K562 (cell line): ENCODE data around the gene IL13. TPM values are rescaled to one million over a fixed set of nuclear protein-coding genes. Genes with fewer than 3 reads are reported as not detected.

Experiments used
- ATAC-seq: fragments of 200-7000 bp; cut with Tn5 transposase; 3 replicates; pipeline ENCODE4 v1.9.1; 2020; ENCODE audit warnings: moderate library complexity
- BruUV-seq: library from RNA; stranded (reverse); fragments of 400-500 nt; replicated peaks from 2 replicates; lab custom pipeline; 2021; lab: Mats Ljungman, UMichigan
- CTCF ChIA-PET: fragments of 300-600 bp; formaldehyde crosslinking; extraction: SDS; loops from one replicate; lab custom pipeline; 2021; ENCODE audit warnings: low intra/inter-chr PET ratio; lab: Yijun Ruan, JAX
- POLR2A ChIA-PET: fragments of 300-600, 350-650 bp; sonication (Branson Sonifier 250); formaldehyde crosslinking; extraction: SDS; loops from one replicate; lab custom pipeline; 2021; ENCODE audit warnings: antibody characterized with exemption, inconsistent platforms; lab: Yijun Ruan, JAX
- DNase-seq, 4 experiments: peaks; one replicate each; pipeline versions ENCODE4 v3.0.0 to v3.0.0-alpha.2; 2011 to 2018; ENCODE audit warnings: low spot score in 3 of 4, mixed read lengths in 3 of 4; ENCODE audit errors: extremely low read depth in 1 of 4
- FAIRE-seq: peaks from 2 replicates; lab custom pipeline; 2011; peaks lifted over from hg19 to GRCh38; lab: Jason Lieb, UNC
- H2AFZ ChIP-seq: 2 replicates; pipeline ENCODE4 v1.6.0; 2011; ENCODE audit warnings: low read depth, low read length, control low read depth, inconsistent platforms
- H3K27ac ChIP-seq: fragments of 200-600 bp; 3 replicates; pipeline ENCODE4 v1.8.0; 2011; ENCODE audit warnings: low read depth, mild to moderate bottlenecking, control low read depth, inconsistent platforms, low read length, moderate library complexity, mixed read lengths; ENCODE audit errors: extremely low read depth
- H3K27me3 ChIP-seq, 2 experiments: fragments of 300-600 bp in 1 of 2; 2 replicates in 1 of 2; 3 replicates in 1 of 2; pipeline versions ENCODE4 v1.6.0 to v1.8.0; 2011; ENCODE audit warnings: inconsistent platforms in 2 of 2, low read length in 2 of 2, mild to moderate bottlenecking in 1 of 2, mixed read lengths in 1 of 2, moderate library complexity in 1 of 2; ENCODE audit not compliant: control insufficient read depth in 2 of 2, insufficient read depth in 2 of 2
- H3K36me3 ChIP-seq: fragments of 300-600 bp; 3 replicates; pipeline ENCODE4 v1.8.0; 2011; ENCODE audit warnings: mild to moderate bottlenecking, low read length, inconsistent platforms; ENCODE audit not compliant: control insufficient read depth, insufficient read depth
- H3K4me1 ChIP-seq, 2 experiments: fragments of 200-600 bp in 1 of 2; replicated peaks in 1 of 2; 2 replicates in 1 of 2; 3 replicates in 1 of 2; pipeline versions ENCODE4 v1.5.1 to v1.8.0; 2011; ENCODE audit warnings: inconsistent platforms in 2 of 2, low read length in 2 of 2, mild to moderate bottlenecking in 1 of 2, mixed read lengths in 1 of 2, moderate library complexity in 1 of 2; ENCODE audit not compliant: control insufficient read depth in 2 of 2, insufficient read depth in 2 of 2
- H3K4me2 ChIP-seq: 2 replicates; pipeline ENCODE4 v1.6.1; 2011; ENCODE audit warnings: low read length, control low read depth, inconsistent platforms, mixed read lengths; ENCODE audit not compliant: insufficient read depth
- H3K4me3 ChIP-seq: fragments of 200-600 bp; sonication (generic), shearing (Covaris generic); 2 replicates; pipeline ENCODE4 v1.5.1; 2016; ENCODE audit warnings: control low read depth, inconsistent platforms
- H3K79me2 ChIP-seq: fragments of 200-600 bp; 3 replicates; pipeline ENCODE4 v1.8.0; 2011; ENCODE audit warnings: low read length, inconsistent platforms; ENCODE audit not compliant: control insufficient read depth, insufficient read depth
- H3K9ac ChIP-seq, 2 experiments: 2 replicates each; pipeline versions ENCODE4 v1.6.0 to v1.6.1; 2011; ENCODE audit warnings: low read depth in 2 of 2, low read length in 2 of 2, control low read depth in 1 of 2, inconsistent platforms in 1 of 2, mild to moderate bottlenecking in 1 of 2, mixed read lengths in 1 of 2; ENCODE audit not compliant: insufficient read depth in 1 of 2
- H3K9me1 ChIP-seq: one replicate; pipeline ENCODE4 v1.6.0; 2011; ENCODE audit warnings: inconsistent platforms, mild to moderate bottlenecking, low read length, moderate library complexity; ENCODE audit not compliant: control insufficient read depth, insufficient read depth
- H3K9me3 ChIP-seq: replicated peaks from 2 replicates; pipeline ENCODE4 v1.5.1; 2011; ENCODE audit warnings: low read depth, low read length, inconsistent platforms; ENCODE audit not compliant: control insufficient read depth, insufficient read depth
- H4K20me1 ChIP-seq: replicated peaks from 2 replicates; pipeline ENCODE4 v1.6.1; 2011; ENCODE audit warnings: low read length, inconsistent platforms, mixed read lengths; ENCODE audit not compliant: control insufficient read depth, insufficient read depth
- CC2D1A ChIP-seq: fragments of 450-650 bp; IDR thresholded peaks from 2 replicates; pipeline ENCODE4 v1.6.1; 2017; ENCODE audit warnings: mild to moderate bottlenecking
- HMBOX1 ChIP-seq: sonication (generic); IDR thresholded peaks from 2 replicates; pipeline ENCODE4 v1.6.1; 2016
- KAT2B ChIP-seq: IDR thresholded peaks from one replicate; pipeline ENCODE4 v1.6.1; 2012; ENCODE audit warnings: low read depth, mild to moderate bottlenecking, control low read depth, inconsistent platforms, low read length, moderate library complexity
- MIER1 ChIP-seq: fragments of 450-650 bp; IDR thresholded peaks from 2 replicates; pipeline ENCODE4 v1.6.1; 2016; ENCODE audit warnings: antibody characterized with exemption, mild to moderate bottlenecking, low read depth
- NFIX ChIP-seq: fragments of 250-450 bp; sonication (Bioruptor Pico); IDR thresholded peaks from 2 replicates; pipeline ENCODE4 v1.4.0; 2020; ENCODE audit warnings: low read depth, mild to moderate bottlenecking, moderate library complexity
- RAD51 ChIP-seq: fragments of 450-650 bp; IDR thresholded peaks from 2 replicates; pipeline ENCODE4 v1.7.1; 2016; ENCODE audit warnings: low read depth, mild to moderate bottlenecking, borderline replicate concordance
- TBP ChIP-seq: optimal IDR thresholded peaks from 2 replicates; pipeline ENCODE3; 2011; ENCODE audit warnings: low read depth, low read length, improper control_type of control experiment
- WHSC1 ChIP-seq: IDR thresholded peaks from one replicate; pipeline ENCODE4 v1.6.1; 2012; ENCODE audit warnings: low read length, control low read depth, inconsistent platforms
- ZBTB49 ChIP-seq: sonication (generic); formaldehyde crosslinking; IDR thresholded peaks from 2 replicates; pipeline ENCODE4 v1.8.0; 2022; ENCODE audit warnings: missing genetic modification reagents, mild to moderate bottlenecking, borderline replicate concordance
- ZKSCAN1 ChIP-seq: fragments of 150-350 bp; IDR thresholded peaks from 2 replicates; pipeline ENCODE4 v1.6.1; 2016; ENCODE audit warnings: low read depth, low read length
- ZNF655 ChIP-seq: fragments of 250-450 bp; sonication (Bioruptor Pico); IDR thresholded peaks from 2 replicates; pipeline ENCODE4 v1.5.0; 2021
- ZNF764 ChIP-seq: fragments of 250-450 bp; sonication (Bioruptor Pico); IDR thresholded peaks from 2 replicates; pipeline ENCODE4 v1.4.0; 2020; ENCODE audit warnings: low read depth, mild to moderate bottlenecking, moderate library complexity
- WGBS: fragments of 100-300 bp; shearing (Covaris generic); methylation state at CpG from one replicate; pipeline ENCODE4 v1.1.6; 2016; ENCODE audit warnings: low coverage, mixed read lengths; ENCODE audit not compliant: insufficient coverage; ENCODE audit errors: missing lambda C conversion rate; 5-methylcytosine and 5-hydroxymethylcytosine counted together
- in situ Hi-C: fragments of 300-500 bp; cut with MboI; formaldehyde crosslinking; loops from 4 replicates; pipeline ENCODE4 v1.15.0; 2018; ENCODE audit warnings: inconsistent platforms, mixed read lengths
- intact Hi-C: fragments of 100-400 bp; cut with micrococcal nuclease; formaldehyde crosslinking; loops from 2 replicates; pipeline ENCODE4 v1.14.2; 2022
- polyA plus RNA-seq, 8 experiments: library from polyadenylated mRNA; depleted of rRNA in 4 of 8; stranded (reverse) in 5 of 8; unstranded in 3 of 8; fragments of >200 nt; fragmentation: Nextera tagmentation in 2 of 8; fragmentation: Illumina TruSeq in 1 of 8; extraction: Ambion mirVana in 2 of 8; extraction: Trizol in 1 of 8; gene quantifications; 2 replicates each; pipeline versions ENCODE4 v1.2.1 to v1.2.3, GENCODE V29; 2011 to 2014; ENCODE audit warnings: inconsistent platforms in 1 of 8, missing spikeins in 1 of 8
- total RNA-seq, 7 experiments: library from RNA; depleted of rRNA in 6 of 7; stranded (reverse); fragments of >200 nt in 6 of 7; fragmentation: Illumina TruSeq in 2 of 7; extraction: Trizol in 2 of 7; gene quantifications; 2 replicates each; pipeline versions ENCODE4 v1.2.1 to v1.2.3, GENCODE V29; 2011 to 2021; ENCODE audit warnings: low replicate concordance in 1 of 7

IL13 gene
- total and polyA plus RNA-seq, 9 of the 15 experiments (the other 6 are each of a cell fraction or from before 2014, with no cell fraction given) = not detected

- Histone ChIP-seq H3K27ac (no peak overlapping the region; the same call in 2 of the 3 replicates), H3K4me2 (no peak overlapping the region), H3K9me3 (no peaks in the 10 kb centered on the region), H3K27me3 (no peaks in the 10 kb centered on the region), H3K36me3 (no peaks in the 10 kb centered on the region), H3K4me1 (peaks cover 29 to 45% of the 10 kb centered on the region in 2 experiments), H3K9ac (peak overlapping the region in 1 of 2 experiments; percentile 47; a peak in 2 of 4 replicates), H3K9me1 (no peaks in the 10 kb centered on the region), H3K4me3 (no peak overlapping the region), H4K20me1 (no peaks in the 10 kb centered on the region), H3K79me2 (no peaks in the 10 kb centered on the region), H2AFZ (0 out of 2 replicates have a peak overlapping the region, but pooled peaks have one; percentile 36)
- POLR2A ChIA-PET = interaction anchor here (0.6 to 2.4 kb wide), 8 partner anchors 10 to 167 kb away, joined by 3 to 7 read pairs (median 3); no protein-coding TSS in a partner anchor
- intact Hi-C loops = no loop called here
- no peak for TF ChIP-seq CC2D1A
- no peak for TF ChIP-seq TBP
- no peak for TF ChIP-seq ZNF655 (CRISPR knock-in tag)
- TF ChIP-seq RAD51 = no peak
- TF ChIP-seq NFIX = no peak
- no peak for TF ChIP-seq KAT2B
- TF ChIP-seq ZNF764 (CRISPR knock-in tag) = no peak
- TF ChIP-seq WHSC1 = no peak
- TF ChIP-seq ZKSCAN1 = no peak
- no peak for TF ChIP-seq ZBTB49 (CRISPR knock-in tag)
- no peak for TF ChIP-seq MIER1
- TF ChIP-seq HMBOX1 = no peak
- in situ Hi-C loops = no loop called here
- ATAC-seq = no peak
- BruUV-seq = no TSS peak
- CTCF ChIA-PET = no interaction called here
- FAIRE-seq = no peak
- 40% methylated on average over 8 of the region's 9 CpGs for WGBS
- DNase-seq = no peak
Measured at GRCh38 chr5:132658381-132659302, 669 bp downstream of the IL13 start.
